RCC 7860 (cell line): Measurements from ENCODE around the gene TVP23C.

Experiments
- DNase-seq: peaks from one replicate; pipeline ENCODE4 v3.0.0-alpha.2; 2015; ENCODE audit warnings: low spot score
- FAIRE-seq: peaks from 2 replicates; lab custom pipeline; 2012; peaks lifted over from hg19 to GRCh38; lab: Jason Lieb, UNC

The TVP23C gene

GRCh38 chr17:15467592-15467991 is 95.7 kb downstream of the TVP23C start, which contains the start of gene CDRT4:
CDRT4 (minus strand) TSS chr17:15467621; CDS start chr17:15440238, 27,383 bp downstream.
- DNase-seq (no peak), FAIRE-seq (no peak)

DNA sequence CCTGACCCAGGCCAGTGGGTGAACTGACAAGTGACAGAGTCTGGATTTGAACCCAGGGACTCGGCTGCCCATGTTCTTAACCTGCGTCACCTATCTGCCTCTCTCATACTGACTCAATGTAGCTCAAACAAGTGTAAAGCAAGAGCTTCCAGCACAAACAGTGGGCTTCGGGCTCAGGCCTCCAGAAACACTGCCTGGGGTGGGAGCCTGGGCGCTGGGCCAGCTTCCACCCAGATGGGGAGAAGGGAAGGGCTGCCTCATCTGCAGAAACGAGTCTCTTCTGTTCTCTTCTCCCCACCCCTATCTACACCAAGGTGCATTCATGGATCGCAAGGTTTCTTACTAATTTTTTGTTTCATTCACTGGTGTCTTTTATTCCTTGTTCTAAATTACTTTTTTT is 97.2 kb downstream of the TVP23C start:
- no peak for FAIRE-seq
- DNase-seq, result no peak

GRCh38 chr17:15465045-15465701 is 98.1 kb downstream of the TVP23C start:
- DNase-seq (no peak), FAIRE-seq (no peak)

- DNase-seq, result no peak
- no peak for FAIRE-seq
Observed at GRCh38 chr17:15464231-15464985, 98.9 kb downstream of the TVP23C start.

DNA sequence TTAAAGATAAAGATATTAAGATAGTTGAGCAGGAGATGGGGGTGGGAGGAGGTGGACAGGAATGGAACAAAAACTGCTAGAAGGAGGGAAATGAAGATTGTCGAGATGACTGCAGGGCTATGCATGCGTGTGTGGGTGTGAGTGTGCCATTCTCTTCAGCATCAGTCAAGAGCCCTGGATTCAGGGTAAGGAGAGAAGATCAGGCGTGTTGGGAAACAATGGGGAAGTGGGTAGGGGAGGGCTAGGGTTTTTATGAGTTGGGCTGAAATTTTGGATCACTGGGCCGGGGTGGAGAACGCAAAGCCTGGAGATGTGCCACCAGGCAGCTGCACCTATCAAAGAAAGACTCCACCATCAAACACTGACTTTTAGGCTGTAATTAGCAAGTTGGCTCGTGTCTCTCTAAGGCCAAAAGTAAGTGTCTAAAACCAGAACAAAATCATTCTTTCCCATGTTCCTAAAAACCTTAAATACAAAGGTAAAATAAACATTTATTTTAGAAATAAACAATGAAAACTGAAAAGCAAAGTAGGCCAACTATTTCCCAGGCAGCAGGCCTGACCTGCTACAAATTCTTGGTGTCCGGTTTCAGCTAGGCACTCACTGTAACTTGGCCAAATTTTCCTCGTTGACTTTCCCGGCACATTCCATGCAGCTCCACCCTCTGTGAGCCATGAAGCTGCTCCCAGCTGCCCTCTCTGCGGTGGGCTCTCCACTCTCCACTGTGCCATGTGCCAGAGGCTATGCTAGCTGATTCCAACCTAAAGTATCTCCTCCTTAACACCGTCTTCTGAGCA is 100.1 kb downstream of the TVP23C start:
- no peak for FAIRE-seq
- no peak for DNase-seq

DNA sequence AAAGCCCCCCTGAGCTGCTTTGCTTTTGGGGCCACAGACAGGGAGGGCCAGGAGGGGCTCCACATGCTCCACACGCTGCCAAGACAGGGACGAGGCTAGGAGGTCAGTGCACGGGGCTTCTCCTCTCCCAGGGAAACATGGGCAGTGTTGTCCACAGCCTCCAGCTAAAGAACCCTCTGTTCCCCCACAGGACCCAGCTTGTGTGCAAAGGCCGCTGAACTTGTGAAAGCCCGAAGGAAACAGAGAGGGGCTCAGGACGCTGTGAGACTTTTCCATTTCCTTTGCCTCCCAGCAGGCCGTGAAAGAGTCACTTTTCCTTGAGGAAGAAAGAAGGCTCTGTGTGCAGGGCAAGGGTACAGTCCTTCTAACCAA is 105.6 kb downstream of the TVP23C start:
- DNase-seq (no peak), FAIRE-seq (no peak)

DNA sequence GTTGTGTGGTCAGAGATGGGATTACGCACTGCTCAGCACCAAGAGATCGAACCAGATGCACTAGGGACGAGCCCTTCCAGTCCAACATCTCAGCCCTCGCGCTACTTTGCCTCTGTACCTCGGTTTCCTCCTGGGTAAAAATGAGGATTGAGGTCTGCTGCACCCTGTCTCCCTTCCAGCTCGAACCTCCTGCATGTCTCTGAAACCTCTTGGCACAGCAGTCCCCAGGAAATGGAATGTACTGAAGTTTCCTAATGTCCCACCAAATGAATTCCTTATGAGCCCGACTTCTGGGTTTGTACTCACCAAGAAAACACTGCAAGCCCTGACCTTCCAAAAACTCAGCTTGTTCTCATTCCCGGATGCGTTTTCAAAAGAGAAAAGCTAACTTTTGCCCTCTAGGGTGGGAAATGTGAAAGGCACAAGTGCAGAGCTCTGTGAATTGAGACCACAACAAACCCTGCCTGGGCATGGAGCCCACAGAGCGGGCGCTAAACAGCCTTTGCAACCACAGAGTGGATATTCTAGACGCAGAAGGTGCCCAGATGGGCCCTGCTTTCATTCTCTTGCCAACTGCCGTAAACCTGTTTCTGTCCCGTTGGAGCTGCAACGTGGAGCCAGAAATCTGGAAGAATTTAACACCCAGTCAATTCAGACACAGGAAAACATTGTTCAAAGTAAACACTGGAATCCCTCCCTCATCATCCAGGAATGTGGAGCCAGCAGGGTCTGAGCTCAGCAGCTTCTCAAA is 106.1 kb downstream of the TVP23C start:
- FAIRE-seq, result no peak
- DNase-seq, result no peak

DNA sequence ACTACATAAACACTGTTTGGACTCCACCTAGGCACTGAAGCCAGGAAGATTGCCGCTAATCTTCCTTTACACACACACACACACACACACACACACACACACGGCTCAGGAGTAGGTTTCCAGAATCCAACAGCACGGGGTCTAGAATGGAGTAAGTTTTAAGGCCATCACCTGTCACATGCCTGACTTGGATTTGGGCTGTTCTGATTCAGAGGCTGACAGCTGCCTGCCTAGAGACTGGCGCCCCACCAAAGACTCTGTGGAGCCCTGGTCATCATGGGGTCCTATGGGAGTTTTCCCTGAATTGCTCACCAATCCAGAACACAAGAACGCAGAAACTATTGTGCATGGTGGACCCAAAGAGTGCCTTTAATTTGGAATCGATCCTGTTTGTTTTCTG is 106.8 kb downstream of the TVP23C start:
- FAIRE-seq (no peak), DNase-seq (no peak)

DNA sequence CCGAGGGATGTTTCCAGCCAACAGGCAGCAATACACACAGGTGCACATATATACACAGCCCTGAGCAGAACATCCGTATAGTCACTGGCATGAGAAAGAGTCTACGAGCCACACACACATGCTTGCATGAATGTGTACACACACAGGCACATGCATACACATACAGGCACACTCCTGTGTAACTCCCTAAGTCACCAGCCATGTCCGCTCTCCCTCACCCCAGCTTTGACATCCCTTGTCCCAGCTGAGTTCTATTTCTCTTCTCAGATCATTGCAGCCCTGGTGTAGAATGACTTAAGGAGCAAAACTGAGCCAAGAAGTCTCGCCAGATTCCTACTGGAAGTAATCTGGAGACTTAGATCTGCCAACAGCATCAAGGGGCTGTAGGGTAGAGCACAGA is 108.9 kb downstream of the TVP23C start:
- no peak for DNase-seq
- FAIRE-seq, result no peak

DNA sequence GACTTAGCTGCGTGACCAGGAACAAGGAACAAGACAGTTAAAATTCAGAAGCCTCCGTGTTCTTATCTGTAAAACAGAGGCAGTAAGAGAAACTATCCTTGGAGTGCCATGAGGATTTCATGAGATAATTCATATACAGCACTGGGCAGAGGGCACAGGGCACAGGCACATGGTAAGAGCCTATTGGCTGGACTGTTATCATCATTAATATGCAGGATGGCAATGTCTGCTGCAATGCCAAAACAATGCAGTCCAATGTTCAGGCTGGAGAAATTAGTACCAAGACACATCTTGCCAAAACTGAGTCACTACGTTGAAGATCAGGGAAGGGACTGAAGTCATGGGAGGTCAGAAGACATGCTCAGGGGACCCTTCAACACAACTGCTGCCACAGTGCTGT is 109.5 kb downstream of the TVP23C start:
- FAIRE-seq (no peak), DNase-seq (no peak)

DNA sequence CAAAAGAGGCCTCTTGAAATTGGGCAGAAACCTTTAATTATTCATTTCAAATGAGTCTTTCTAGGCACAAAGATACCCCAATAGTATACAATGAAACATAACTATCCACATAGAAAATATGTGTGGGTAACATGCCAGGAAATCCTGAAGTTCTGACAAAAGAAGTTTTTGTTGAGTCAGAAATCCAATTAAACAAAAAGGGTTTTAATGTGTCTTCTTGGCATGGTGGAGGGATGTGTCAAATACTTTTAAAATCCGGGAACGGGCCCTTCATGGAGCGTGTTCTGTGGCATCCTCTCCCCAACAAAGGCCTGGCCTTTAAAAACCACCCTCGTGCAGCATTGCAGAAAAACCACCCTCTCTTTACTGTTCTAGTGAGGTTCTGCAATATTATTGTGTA is 110.0 kb downstream of the TVP23C start:
- FAIRE-seq (no peak), DNase-seq (no peak)

- DNase-seq, result no peak
- no peak for FAIRE-seq
Observed at GRCh38 chr17:15452746-15453145, 110.5 kb downstream of the TVP23C start.
